NOMO-1 treated with dmso at 0.1 percent for 144 hours (cell line): ENCODE data around the gene NPIPB4.
A peak's percentile ranks its signal among the peaks of the same experiment; 100 is the strongest.
"Not testable (repeated sequence)": the region's sequence is repeated elsewhere in the genome, so short reads cannot be mapped to it uniquely, and the experiment has no call there.

ENCODE experiments used
- DNase-seq: peaks from one replicate; lab custom pipeline; 2025; ENCODE audit not compliant: unreplicated experiment; lab: John Stamatoyannopoulos, UW

The NPIPB4 gene

GRCh38 chr16:21857656-21858055 is at the start of gene NPIPB4:
TSS of gene NPIPB4 (minus strand) at chr16:21857756. CDS start at chr16:21857378, 378 bp downstream.
- not testable (repeated sequence) for DNase-seq

DNA sequence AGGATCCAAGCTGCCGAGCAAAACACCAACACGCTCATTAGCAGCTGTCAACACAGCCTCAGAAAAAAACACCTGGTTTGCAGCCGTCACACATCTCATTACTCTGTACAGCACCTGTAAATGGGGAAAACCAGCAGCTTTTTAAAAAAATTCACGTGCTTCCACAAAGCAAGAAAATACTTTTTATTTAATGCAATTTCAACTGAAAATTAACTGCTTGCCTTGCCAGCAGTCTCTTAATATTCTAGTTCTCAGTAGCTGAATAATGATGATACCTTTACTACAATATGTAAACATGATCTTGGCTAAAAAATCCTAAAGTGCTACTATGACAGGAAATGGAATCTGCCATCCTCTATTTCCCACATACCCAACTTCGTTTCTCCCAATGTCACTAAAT is 41.4 kb upstream of the NPIPB4 start:
- DNase-seq = not testable (repeated sequence)

DNA sequence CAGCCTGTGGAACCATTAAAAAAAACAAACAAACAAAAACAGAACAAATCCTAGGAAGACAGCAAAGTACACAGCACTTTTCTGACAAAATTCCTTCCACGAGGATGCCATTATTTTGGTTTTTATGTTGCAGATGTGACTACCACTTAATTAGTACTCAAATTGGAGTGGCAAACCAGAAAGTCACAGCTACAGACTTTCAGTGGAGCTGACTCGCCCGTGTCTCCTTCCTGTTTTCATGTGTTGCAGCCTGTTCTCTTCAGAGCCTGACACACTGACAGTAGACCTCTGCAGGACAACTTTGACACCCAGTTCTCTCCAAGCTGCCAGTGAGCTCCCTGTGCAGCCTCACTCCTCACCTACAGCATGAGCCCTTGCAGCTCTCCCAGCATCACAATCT is 24.4 kb upstream of the NPIPB4 start:
- not testable (repeated sequence) for DNase-seq

- DNase-seq = not testable (repeated sequence)
These were observed 20.4 kb downstream of the NPIPB4 start for GRCh38 chr16:21837186-21837585.

GRCh38 chr16:21836334-21836733 is 21.2 kb downstream of the NPIPB4 start:
- DNase-seq = not testable (repeated sequence)

DNA sequence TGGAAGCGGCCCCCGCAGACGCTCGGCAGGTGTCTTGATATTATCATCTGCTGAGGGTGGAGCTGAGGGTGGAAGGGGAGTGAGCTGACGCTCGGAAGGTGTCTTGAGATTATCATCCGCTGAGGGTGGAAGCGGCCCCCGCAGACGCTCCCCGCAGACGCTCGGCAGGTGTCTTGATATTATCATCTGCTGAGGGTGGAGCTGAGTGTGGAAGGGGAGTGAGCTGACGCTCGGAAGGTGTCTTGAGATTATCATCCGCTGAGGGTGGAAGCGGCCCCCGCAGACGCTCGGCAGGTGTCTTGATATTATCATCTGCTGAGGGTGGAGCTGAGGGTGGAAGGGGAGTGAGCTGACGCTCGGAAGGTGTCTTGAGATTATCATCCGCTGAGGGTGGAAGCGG is 21.8 kb downstream of the NPIPB4 start:
- not testable (repeated sequence) for DNase-seq

DNA sequence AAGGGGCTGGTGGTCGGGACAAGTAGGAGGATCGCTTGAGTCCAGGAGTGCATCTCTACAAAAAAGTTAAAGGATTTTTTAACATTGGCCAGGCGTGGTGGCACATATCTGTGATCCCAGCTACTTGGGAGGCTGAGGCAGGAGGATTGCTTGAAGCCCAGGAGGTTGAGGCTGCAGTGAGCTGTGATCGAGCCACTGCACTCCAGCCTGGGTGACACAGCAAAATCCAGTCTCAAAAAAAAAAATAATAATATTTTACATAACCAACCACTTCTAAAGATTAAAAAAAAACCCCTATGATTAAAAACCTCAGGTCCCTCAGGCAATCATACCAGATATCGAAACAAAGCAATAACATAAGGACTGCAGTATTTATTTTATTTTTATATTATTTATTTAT is 23.3 kb downstream of the NPIPB4 start:
- DNase-seq = not testable (repeated sequence)

DNA sequence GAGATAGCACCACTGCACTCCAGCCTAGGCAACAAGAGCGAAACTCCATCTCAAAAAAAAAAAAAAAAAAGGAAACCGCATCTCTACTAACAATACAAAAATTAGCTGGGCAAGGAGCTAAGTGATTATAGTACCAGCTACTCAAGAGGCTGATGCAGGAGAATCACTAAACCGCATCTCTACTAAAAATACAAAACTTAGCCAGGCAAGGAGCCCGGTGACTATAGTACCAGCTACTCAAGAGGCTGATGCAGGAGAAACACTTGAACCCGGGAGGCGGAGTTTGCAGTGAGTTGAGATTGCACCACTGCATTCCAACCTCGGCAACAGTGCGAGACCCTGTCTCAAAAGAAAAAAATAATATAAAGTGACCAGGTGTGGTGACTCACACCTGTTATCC is 27.6 kb downstream of the NPIPB4 start:
- DNase-seq = not testable (repeated sequence)

GRCh38 chr16:21826067-21826706 is 31.4 kb downstream of the NPIPB4 start:
- DNase-seq = not testable (repeated sequence)

GRCh38 chr16:21825526-21825925 is 32.0 kb downstream of the NPIPB4 start:
- DNase-seq = not testable (repeated sequence)

- not testable (repeated sequence) for DNase-seq
These were observed 34.3 kb downstream of the NPIPB4 start for GRCh38 chr16:21823258-21823657.

DNA sequence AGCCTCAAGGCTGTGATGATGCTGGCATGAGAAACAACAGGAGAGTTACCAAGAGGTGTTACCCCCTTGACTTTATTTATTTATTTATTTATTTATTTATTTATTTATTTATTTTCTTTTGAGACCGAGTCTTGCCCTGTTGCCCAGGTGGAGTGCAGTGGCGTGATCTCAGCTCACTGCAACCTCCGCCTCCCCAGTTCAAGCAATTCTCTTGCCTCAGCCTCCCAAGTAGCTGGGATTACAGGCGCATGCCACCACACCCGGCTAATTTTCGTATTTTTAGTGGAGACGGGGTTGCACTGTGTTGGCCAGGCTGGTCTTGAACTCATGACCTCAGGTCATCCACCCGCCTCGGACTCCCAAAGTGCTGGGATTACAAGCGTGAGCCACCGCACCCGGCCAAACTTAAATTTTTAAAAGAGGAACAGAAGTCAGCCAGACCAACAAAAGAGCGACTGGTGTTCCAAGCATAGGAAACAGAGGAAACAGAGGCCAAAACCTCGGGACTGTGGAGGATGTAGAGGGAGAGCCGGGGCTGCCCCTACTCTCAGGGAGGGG is 36.6 kb downstream of the NPIPB4 start:
- DNase-seq = not testable (repeated sequence)

GRCh38 chr16:21820028-21820907 is 37.3 kb downstream of the NPIPB4 start:
- peak; percentile 84 for DNase-seq

GRCh38 chr16:21819617-21820016 is 37.9 kb downstream of the NPIPB4 start:
- DNase-seq = not testable (repeated sequence)

GRCh38 chr16:21817012-21817411 is 40.5 kb downstream of the NPIPB4 start:
- DNase-seq = not testable (repeated sequence)

DNA sequence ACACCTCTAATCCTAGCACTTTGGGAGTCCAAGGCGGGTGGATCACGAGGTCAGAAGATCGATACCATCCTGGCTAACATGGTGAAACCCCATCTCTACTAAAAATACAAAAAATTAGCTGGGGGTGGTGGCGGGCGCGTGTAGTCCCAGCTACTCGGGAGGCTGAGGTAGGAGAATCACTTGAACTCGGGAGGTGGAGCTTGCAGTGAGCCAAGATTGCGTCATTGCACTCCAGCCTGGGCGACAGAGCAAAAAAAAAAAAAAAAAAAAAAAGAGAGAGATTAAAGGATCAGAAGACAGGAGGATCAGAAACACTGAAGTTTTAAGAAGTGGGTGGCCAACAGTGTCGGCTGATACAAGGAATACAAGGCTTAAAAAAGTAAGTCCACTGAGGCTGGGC is 41.9 kb downstream of the NPIPB4 start:
- not testable (repeated sequence) for DNase-seq

- DNase-seq = not testable (repeated sequence)
These were observed 55.2 kb downstream of the NPIPB4 start for GRCh38 chr16:21802375-21802663.

DNA sequence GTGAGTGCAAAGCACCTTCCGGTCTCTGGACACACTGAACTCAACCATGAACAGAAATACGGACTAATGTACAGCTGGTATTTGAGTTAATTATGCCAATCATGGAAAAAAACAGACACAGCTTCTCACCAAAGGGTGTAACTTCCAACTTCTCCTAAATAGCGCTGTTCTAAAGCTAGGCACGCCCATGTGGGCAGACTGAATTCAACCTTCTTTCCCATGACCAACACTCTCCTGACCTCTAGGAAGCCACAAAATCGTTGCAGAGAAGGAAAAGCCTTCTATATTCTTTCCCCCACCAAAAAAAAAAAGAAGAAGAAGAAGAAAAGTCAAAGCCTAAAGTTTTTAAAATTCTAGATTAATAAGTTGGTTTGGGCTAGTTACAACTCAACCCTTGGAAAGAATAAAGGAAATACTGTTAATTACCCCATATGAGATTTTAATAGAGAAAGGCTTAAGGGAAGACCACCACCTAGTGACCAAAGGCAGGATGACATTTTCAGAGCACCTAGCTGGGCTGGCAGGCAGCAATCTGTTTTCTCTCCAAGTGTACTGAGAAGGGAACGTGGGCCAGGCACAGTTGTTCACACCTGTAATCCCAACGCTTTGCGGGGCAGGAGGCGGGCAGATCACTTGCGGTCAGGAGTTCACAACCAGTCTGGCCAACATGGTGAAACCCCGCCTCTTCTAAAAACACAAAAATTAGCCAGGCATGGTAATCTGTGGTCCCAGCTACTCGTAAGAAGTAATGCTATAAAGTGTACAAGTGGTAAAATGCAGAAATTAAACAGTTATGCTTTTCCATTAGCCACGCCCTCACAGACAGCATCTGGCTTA is 55.8 kb downstream of the NPIPB4 start:
- DNase-seq = peak; percentile 15

GRCh38 chr16:21798601-21799000 is 59.0 kb downstream of the NPIPB4 start:
- not testable (repeated sequence) for DNase-seq

DNA sequence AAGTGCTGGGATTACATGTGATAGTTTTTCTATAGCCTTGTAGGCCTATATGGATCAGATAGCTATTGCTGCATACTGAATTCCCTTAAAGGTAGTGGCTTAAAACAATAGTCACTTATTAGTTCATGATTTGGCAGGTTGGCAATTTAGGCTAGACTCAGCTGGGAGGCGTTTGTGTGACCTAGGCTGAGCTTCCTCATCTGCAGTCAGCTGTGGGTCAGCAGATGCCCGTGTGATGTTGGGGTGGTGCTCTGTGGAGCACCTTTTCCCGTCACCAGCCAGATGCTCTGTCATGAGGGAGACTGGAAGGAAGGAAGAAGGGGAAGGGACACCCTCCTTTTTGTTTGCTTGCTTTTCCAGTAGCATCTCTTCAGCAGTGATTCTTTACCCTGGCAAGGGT is 64.2 kb downstream of the NPIPB4 start:
- not testable (repeated sequence) for DNase-seq

- DNase-seq = not testable (repeated sequence)
These were observed 67.0 kb downstream of the NPIPB4 start for GRCh38 chr16:21790506-21790905.
